H1 (cell line): ENCODE results near the gene TFF2. TPM values are rescaled to one million over a fixed set of nuclear protein-coding genes. Genes with fewer than 3 reads are reported as not detected.

Experiments
- CTCF ChIA-PET: fragments of 300-600 bp; sonication (Branson Sonifier 250); formaldehyde crosslinking; loops from one replicate; lab custom pipeline; 2021; ENCODE audit not compliant: partially characterized antibody; lab: Charles Lee
- POLR2A ChIA-PET: fragments of 300-600 bp; sonication (Branson Sonifier 250); formaldehyde crosslinking; loops from one replicate; lab custom pipeline; 2021; ENCODE audit warnings: inconsistent platforms; ENCODE audit not compliant: partially characterized antibody; lab: Charles Lee
- DNase-seq, 2 experiments: peaks; one replicate each; pipeline versions ENCODE4 v3.0.0 to v3.0.0-alpha.2; 2010 to 2022; ENCODE audit warnings: low spot score in 2 of 2, low read depth in 1 of 2, mixed read lengths in 1 of 2
- FAIRE-seq: peaks from 2 replicates; lab custom pipeline; 2011; peaks lifted over from hg19 to GRCh38; lab: Jason Lieb, UNC
- H2AFZ ChIP-seq: 2 replicates; pipeline ENCODE4 v1.8.1; 2012; ENCODE audit warnings: low read length, inconsistent platforms
- H2AK5ac ChIP-seq: 2 replicates; pipeline ENCODE4 v1.6.1; 2013; ENCODE audit warnings: low read depth, low read length
- H2BK120ac ChIP-seq: replicated peaks from 2 replicates; pipeline ENCODE3; 2013; ENCODE audit warnings: low read depth, low read length, inconsistent platforms
- H2BK12ac ChIP-seq: 2 replicates; pipeline ENCODE4 v1.6.1; 2013; ENCODE audit warnings: low read depth, low read length
- H2BK15ac ChIP-seq: 2 replicates; pipeline ENCODE4 v1.6.1; 2013; ENCODE audit warnings: low read length
- H2BK20ac ChIP-seq: 2 replicates; pipeline ENCODE4 v1.6.1; 2013; ENCODE audit warnings: low read length
- H2BK5ac ChIP-seq: 2 replicates; pipeline ENCODE4 v1.6.1; 2013; ENCODE audit warnings: low read depth, low read length
- H3K14ac ChIP-seq: 2 replicates; pipeline ENCODE4 v1.6.1; 2013; ENCODE audit warnings: inconsistent platforms; ENCODE audit not compliant: insufficient read length
- H3K18ac ChIP-seq: 2 replicates; pipeline ENCODE4 v1.6.1; 2013; ENCODE audit warnings: low read length; ENCODE audit errors: extremely low read depth
- H3K23ac ChIP-seq: 2 replicates; pipeline ENCODE4 v1.6.1; 2013; ENCODE audit warnings: inconsistent platforms; ENCODE audit not compliant: insufficient read length
- H3K23me2 ChIP-seq: 2 replicates; pipeline ENCODE4 v1.6.1; 2013; ENCODE audit warnings: low read depth, low read length
- H3K27ac ChIP-seq: 2 replicates; pipeline ENCODE4 v1.6.1; 2011; ENCODE audit warnings: low read depth, low read length, inconsistent platforms
- H3K27me3 ChIP-seq, 4 experiments: replicated peaks in 1 of 4; 1 replicate in 1 of 4; 2 replicates in 3 of 4; pipeline versions ENCODE4 v1.6.1 to v1.8.1; 2011 to 2013; ENCODE audit warnings: low read length in 3 of 4, mild to moderate bottlenecking in 3 of 4, inconsistent platforms in 2 of 4, mixed read lengths in 2 of 4, moderate library complexity in 1 of 4; ENCODE audit not compliant: control insufficient read depth in 3 of 4, insufficient read depth in 3 of 4; ENCODE audit errors: extremely low read depth in 1 of 4
- H3K36me3 ChIP-seq, 4 experiments: 2 replicates each; pipeline versions ENCODE4 v1.6.1 to v1.8.1; 2011 to 2013; ENCODE audit warnings: mild to moderate bottlenecking in 4 of 4, low read length in 3 of 4, moderate library complexity in 2 of 4, control low read depth in 1 of 4, inconsistent platforms in 1 of 4; ENCODE audit not compliant: insufficient read depth in 4 of 4, control insufficient read depth in 2 of 4
- H3K4ac ChIP-seq: replicated peaks from 2 replicates; pipeline ENCODE3; 2013; ENCODE audit warnings: low read length, low read depth, mixed read lengths, inconsistent platforms; ENCODE audit not compliant: insufficient read length
- H3K4me1 ChIP-seq, 4 experiments: replicated peaks in 1 of 4; 1 replicate in 1 of 4; 2 replicates in 3 of 4; pipeline versions ENCODE4 v1.6.1 to v1.8.1; 2011 to 2013; ENCODE audit warnings: low read length in 3 of 4, inconsistent platforms in 2 of 4, mixed read lengths in 1 of 4; ENCODE audit not compliant: insufficient read depth in 4 of 4, control insufficient read depth in 3 of 4
- H3K4me2 ChIP-seq, 2 experiments: 2 replicates each; pipeline versions ENCODE4 v1.6.1 to v1.8.1; 2011 to 2013; ENCODE audit warnings: low read depth in 2 of 2, low read length in 2 of 2, control low read depth in 1 of 2, inconsistent platforms in 1 of 2, mild to moderate bottlenecking in 1 of 2; ENCODE audit not compliant: insufficient read depth in 1 of 2
- H3K4me3 ChIP-seq, 4 experiments: fragments of 200-600, 300-600 bp in 1 of 4; sonication (generic), shearing (Covaris generic), sonication (Bioruptor Twin) in 1 of 4; 2 replicates each; pipeline versions ENCODE4 v1.5.1 to v1.8.1; 2011 to 2016; ENCODE audit warnings: low read length in 4 of 4, low read depth in 3 of 4, control low read depth in 2 of 4, inconsistent platforms in 2 of 4, mild to moderate bottlenecking in 2 of 4, mixed read lengths in 1 of 4, moderate library complexity in 1 of 4; ENCODE audit not compliant: insufficient read depth in 2 of 4; ENCODE audit errors: extremely low read depth in 1 of 4
- H3K56ac ChIP-seq: replicated peaks from 2 replicates; pipeline ENCODE3; 2013; ENCODE audit warnings: low read depth, mild to moderate bottlenecking, mixed read lengths, low read length, inconsistent platforms; ENCODE audit not compliant: insufficient read length
- H3K79me1 ChIP-seq: 2 replicates; pipeline ENCODE4 v1.6.1; 2013; ENCODE audit warnings: low read depth, low read length, control low read depth
- H3K79me2 ChIP-seq, 2 experiments: 2 replicates each; pipeline versions ENCODE4 v1.6.1 to v1.8.1; 2012 to 2013; ENCODE audit warnings: low read length in 2 of 2, mild to moderate bottlenecking in 2 of 2, inconsistent platforms in 1 of 2; ENCODE audit not compliant: insufficient read depth in 2 of 2, control insufficient read depth in 1 of 2
- H3K9ac ChIP-seq, 4 experiments: replicated peaks in 1 of 4; 1 replicate in 1 of 4; 2 replicates in 3 of 4; pipeline versions ENCODE4 v1.6.1 to v1.8.1; 2011 to 2013; ENCODE audit warnings: low read depth in 3 of 4, low read length in 3 of 4, control low read depth in 2 of 4, mild to moderate bottlenecking in 2 of 4, moderate library complexity in 2 of 4, inconsistent platforms in 1 of 4; ENCODE audit errors: extremely low read depth in 1 of 4
- H3K9me3 ChIP-seq, 2 experiments: 2 replicates each; pipeline versions ENCODE4 v1.6.1 to v1.8.1; 2012 to 2013; ENCODE audit warnings: mild to moderate bottlenecking in 2 of 2, moderate library complexity in 2 of 2, control low read depth in 1 of 2, inconsistent platforms in 1 of 2, low read depth in 1 of 2, low read length in 1 of 2, mixed read lengths in 1 of 2; ENCODE audit not compliant: insufficient read depth in 2 of 2
- H4K20me1 ChIP-seq, 2 experiments: replicated peaks in 1 of 2; 2 replicates each; pipeline versions ENCODE3 to v1.8.1; 2011 to 2013; ENCODE audit warnings: inconsistent platforms in 2 of 2, low read length in 2 of 2, mild to moderate bottlenecking in 1 of 2; ENCODE audit not compliant: insufficient read depth in 2 of 2, control insufficient read depth in 1 of 2
- H4K5ac ChIP-seq: 2 replicates; pipeline ENCODE4 v1.6.1; 2013; ENCODE audit warnings: low read length, low read depth, mixed read lengths, inconsistent platforms; ENCODE audit not compliant: insufficient read length
- H4K8ac ChIP-seq: 2 replicates; pipeline ENCODE4 v1.8.0; 2013; ENCODE audit warnings: mild to moderate bottlenecking, moderate library complexity, low read length, inconsistent platforms; ENCODE audit not compliant: insufficient read depth; ENCODE audit errors: extremely low read depth
- H4K91ac ChIP-seq: replicated peaks from 2 replicates; pipeline ENCODE3; 2013; ENCODE audit warnings: low read length, mixed read lengths, inconsistent platforms; ENCODE audit not compliant: insufficient read length
- WGBS, 2 experiments: shearing (Covaris generic) in 1 of 2; methylation state at CpG; one replicate each; pipeline versions ENCODE4 v1.1.6 to v1.1.7; 2013 to 2015; ENCODE audit warnings: low lambda C conversion rate in 2 of 2, mixed read lengths in 2 of 2, inconsistent platforms in 1 of 2, low coverage in 1 of 2, missing lambda C conversion rate in 1 of 2; ENCODE audit not compliant: insufficient replicate concordance in 2 of 2, insufficient coverage in 1 of 2, insufficient read length in 1 of 2; ENCODE audit errors: extremely low coverage in 1 of 2, missing lambda C conversion rate in 1 of 2; 5-methylcytosine and 5-hydroxymethylcytosine counted together
- polyA plus RNA-seq, 7 experiments: library from polyadenylated mRNA; depleted of rRNA in 3 of 7; stranded (reverse) in 5 of 7; unstranded in 2 of 7; fragments of >200 nt in 5 of 7; fragments of 200-250 nt in 2 of 7; gene quantifications; 1 replicate in 5 of 7; 2 replicates in 1 of 7; 4 replicates in 1 of 7; pipeline versions ENCODE4 v1.2.1 to v1.2.3, GENCODE V29; 2011 to 2013; ENCODE audit warnings: missing spikeins in 2 of 7, mixed read lengths in 2 of 7
- total RNA-seq: library from RNA; stranded (reverse); fragmentation: NEBNext Ultra II Directional; extraction: Animal tissue kit (Norgen Biotek cat#: 25700); gene quantifications from 2 replicates; pipeline ENCODE4 v1.2.1, GENCODE V29; 2021

Gene TFF2
- total and polyA plus RNA-seq, 2 of the 8 experiments (the other 6 are each of a cell fraction or from before 2014, with no cell fraction given): not detected

GRCh38 chr21:42304556-42305454, 46.0 kb downstream of the TFF2 start:
- no peaks in the 10 kb centered on the region for H3K9me3 ChIP-seq
- H3K27ac ChIP-seq: no peak overlapping the region
- 0 out of 7 replicates have a peak, but pooled peaks cover 0 to 2% (median 0%) of the 10 kb centered on the region in 4 experiments for H3K27me3 ChIP-seq
- H4K91ac ChIP-seq: no peak overlapping the region
- H3K9ac ChIP-seq: no peak overlapping the region
- no peaks in the 10 kb centered on the region for H3K79me2 ChIP-seq
- no peaks in the 10 kb centered on the region; the same call in 1 of the 2 replicates for H3K23me2 ChIP-seq
- no peak overlapping the region for H2BK20ac ChIP-seq
- H2BK15ac ChIP-seq: no peak overlapping the region
- H4K20me1 ChIP-seq: no peaks in the 10 kb centered on the region
- H2AFZ ChIP-seq: no peak overlapping the region
- no peak overlapping the region for H3K4me2 ChIP-seq
- no peak overlapping the region for H2BK12ac ChIP-seq
- no peak overlapping the region for H3K23ac ChIP-seq
- H3K4ac ChIP-seq: no peak overlapping the region
- H2BK5ac ChIP-seq: no peak overlapping the region
- no peak overlapping the region for H4K8ac ChIP-seq
- DNase-seq (no peak), FAIRE-seq (no peak)
- no peak overlapping the region for H3K56ac ChIP-seq
- WGBS, 2 experiments: 92% methylated on average over 22 of the region's 22 CpGs; no CpG with 5 or more reads in 1 of the 2 experiments
- H3K79me1 ChIP-seq: no peaks in the 10 kb centered on the region
- H2BK120ac ChIP-seq: no peak overlapping the region
- CTCF ChIA-PET: interaction anchor here (0.7 to 1.3 kb wide), 2 partner anchors 107 to 158 kb away, joined by 3 to 4 read pairs; no protein-coding TSS in a partner anchor
- no peak overlapping the region for H3K18ac ChIP-seq
- no peaks in the 10 kb centered on the region for H3K36me3 ChIP-seq
- no peak overlapping the region for H2AK5ac ChIP-seq
- peaks cover 0 to 3% (median under 1%) of the 10 kb centered on the region in 4 experiments; a peak in 4 of 7 replicates for H3K4me1 ChIP-seq
- H3K14ac ChIP-seq: no peak overlapping the region
- POLR2A ChIA-PET: no interaction called here
- H4K5ac ChIP-seq: no peak overlapping the region
- no peak overlapping the region for H3K4me3 ChIP-seq
